Fibroblast of villous mesenchyme (primary cell): ENCODE measurements around the gene CALY. TPM values are rescaled to one million over a fixed set of nuclear protein-coding genes. Genes with fewer than 3 reads are reported as not detected.

Experiments
- DNase-seq: peaks from one replicate; pipeline ENCODE4 v3.0.0-alpha.2; 2010; ENCODE audit warnings: low read depth
- H3K4me3 ChIP-seq: 2 replicates; pipeline ENCODE4 v1.5.1; 2011; ENCODE audit warnings: low read depth, mild to moderate bottlenecking, low read length
- total RNA-seq: library from RNA; depleted of rRNA; stranded (reverse); fragments of >200 nt; gene quantifications from 2 replicates; pipeline ENCODE4 v1.2.3, GENCODE V29; 2012
- TF ChIP-seq, protein P1 (sequence below): IDR thresholded peaks from 2 replicates; pipeline ENCODE4 v1.5.1; 2012; ENCODE audit warnings: low read depth, mild to moderate bottlenecking, low read length; ENCODE audit not compliant: insufficient read depth

Gene CALY
- total RNA-seq, 1 donor, result not detected

DNA sequence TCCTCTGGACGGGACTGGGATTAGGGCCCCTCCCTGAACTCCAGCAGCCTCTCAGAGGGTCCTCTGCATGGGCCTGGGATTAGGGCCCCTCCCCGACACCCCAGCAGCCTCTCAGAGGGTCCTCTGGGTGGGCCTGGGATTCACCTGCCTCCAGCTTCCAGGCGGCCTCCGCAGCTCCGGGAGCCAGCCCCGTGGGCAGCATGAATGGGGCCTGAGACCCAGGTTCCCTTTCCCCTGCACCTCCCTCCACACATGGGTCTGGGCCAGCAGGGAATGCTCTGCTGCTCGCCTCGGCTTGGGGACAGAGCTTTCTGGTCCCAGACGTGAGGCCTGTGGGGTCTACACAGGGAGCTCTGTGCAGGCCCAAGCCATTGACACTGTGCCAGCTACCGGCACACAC lies 33.5 kb downstream of the CALY start:
- DNase-seq, result no peak
- H3K4me3 ChIP-seq, result no peak overlapping the region
- TF ChIP-seq, protein P1, sequence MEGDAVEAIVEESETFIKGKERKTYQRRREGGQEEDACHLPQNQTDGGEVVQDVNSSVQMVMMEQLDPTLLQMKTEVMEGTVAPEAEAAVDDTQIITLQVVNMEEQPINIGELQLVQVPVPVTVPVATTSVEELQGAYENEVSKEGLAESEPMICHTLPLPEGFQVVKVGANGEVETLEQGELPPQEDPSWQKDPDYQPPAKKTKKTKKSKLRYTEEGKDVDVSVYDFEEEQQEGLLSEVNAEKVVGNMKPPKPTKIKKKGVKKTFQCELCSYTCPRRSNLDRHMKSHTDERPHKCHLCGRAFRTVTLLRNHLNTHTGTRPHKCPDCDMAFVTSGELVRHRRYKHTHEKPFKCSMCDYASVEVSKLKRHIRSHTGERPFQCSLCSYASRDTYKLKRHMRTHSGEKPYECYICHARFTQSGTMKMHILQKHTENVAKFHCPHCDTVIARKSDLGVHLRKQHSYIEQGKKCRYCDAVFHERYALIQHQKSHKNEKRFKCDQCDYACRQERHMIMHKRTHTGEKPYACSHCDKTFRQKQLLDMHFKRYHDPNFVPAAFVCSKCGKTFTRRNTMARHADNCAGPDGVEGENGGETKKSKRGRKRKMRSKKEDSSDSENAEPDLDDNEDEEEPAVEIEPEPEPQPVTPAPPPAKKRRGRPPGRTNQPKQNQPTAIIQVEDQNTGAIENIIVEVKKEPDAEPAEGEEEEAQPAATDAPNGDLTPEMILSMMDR, result no peak

- no peak overlapping the region for H3K4me3 ChIP-seq
- DNase-seq, result no peak
- TF ChIP-seq, protein P1, result no peak
Measured at GRCh38 chr10:133302230-133302629, 34.5 kb downstream of the CALY start.

DNA sequence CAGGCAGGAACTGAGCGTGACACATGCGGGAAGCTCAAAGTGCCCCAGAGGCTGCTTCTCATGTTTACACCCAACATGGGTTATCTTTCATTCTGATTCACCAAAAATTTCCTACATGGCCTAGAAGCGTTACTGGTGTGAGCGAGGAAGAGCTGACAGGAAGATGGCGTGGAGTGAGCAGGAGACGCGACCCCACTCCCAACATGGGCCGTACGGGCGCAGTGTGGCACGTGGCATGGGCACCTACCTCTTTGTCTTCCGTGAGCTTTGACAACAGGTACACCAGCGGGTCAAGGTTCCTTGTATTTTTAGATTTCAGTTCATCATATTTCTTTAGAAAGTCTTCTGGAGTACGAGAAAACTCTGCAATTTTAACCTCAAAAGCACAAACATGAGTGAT lies 37.0 kb downstream of the CALY start:
- no peak for DNase-seq
- TF ChIP-seq, protein P1, result no peak
- no peak overlapping the region for H3K4me3 ChIP-seq

DNA sequence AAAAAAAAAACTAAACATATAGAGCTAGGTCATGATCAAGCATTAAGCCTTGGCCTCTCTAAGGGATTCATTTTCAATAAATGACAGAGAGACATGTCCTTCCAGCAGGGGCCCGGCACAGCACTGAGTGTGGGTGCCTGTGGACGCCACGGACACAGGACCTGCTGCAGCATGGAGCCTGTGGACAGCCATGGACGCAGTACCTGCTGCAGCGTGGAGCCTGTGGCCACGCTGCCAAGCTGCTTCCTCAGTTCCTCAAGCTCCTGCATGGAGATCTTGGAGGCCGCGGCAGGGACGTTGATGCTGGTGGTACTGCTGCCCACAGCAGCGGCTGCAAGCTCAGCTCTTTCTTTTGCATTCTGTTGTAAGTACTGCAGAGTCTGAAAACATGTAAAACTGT lies 37.5 kb downstream of the CALY start:
- TF ChIP-seq, protein P1, result no peak
- no peak overlapping the region for H3K4me3 ChIP-seq
- DNase-seq, result no peak

DNA sequence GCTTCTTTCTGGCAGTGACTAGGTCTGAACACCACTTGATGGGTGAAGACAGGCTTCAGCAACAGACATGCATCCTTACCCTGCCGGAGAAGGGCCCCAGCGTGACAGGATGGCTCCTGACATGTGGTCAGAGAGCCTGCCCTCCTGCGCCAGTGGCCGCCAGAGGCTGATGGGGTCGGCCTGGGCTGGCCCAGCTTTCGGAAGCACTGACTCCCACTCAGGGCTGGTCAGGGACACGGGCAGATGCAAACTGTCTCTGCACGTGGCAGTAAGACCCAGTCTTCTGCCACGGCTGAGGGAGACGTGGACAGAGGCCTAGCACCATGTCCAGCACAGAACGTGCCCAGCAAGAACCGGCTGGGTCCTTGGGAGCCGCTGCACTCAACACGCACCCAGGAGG lies 38.2 kb downstream of the CALY start:
- no peak for DNase-seq

GRCh38 chr10:133297504-133297903 lies 39.2 kb downstream of the CALY start:
- TF ChIP-seq, protein P1, result no peak
- DNase-seq, result no peak
- no peak overlapping the region for H3K4me3 ChIP-seq

More for the DNA sequence above, 38.2 kb downstream of the CALY start:
- no peak overlapping the region for H3K4me3 ChIP-seq
- TF ChIP-seq, protein P1, result no peak
